AML-193 (cell line): ENCODE measurements around the gene MED13L.

Experiments
- DNase-seq, 2 experiments: peaks; one replicate each; lab custom pipeline; 2025; lab: John Stamatoyannopoulos, UW

MED13L gene

GRCh38 chr12:116130431-116130830, 147.1 kb downstream of the MED13L start:
- no peak for DNase-seq

DNA sequence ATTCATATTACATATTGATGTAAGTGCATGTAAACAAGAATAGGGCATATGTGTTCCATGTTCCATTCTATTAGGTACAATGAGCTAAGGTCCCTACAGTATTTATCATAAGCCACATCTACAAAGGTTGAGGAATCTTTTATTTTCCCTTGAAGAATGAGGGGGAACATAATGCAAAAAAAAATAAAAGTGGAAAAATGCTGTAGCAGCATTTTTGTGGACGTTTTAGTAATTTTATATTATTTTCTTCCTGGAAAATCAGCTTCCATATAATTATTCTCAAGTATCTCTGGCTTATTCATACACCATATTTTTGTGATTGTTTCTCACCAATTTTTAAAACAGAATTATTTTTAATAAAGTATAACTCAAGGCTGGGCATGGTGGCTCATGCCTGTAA, 148.7 kb downstream of the MED13L start:
- no peak for DNase-seq

DNA sequence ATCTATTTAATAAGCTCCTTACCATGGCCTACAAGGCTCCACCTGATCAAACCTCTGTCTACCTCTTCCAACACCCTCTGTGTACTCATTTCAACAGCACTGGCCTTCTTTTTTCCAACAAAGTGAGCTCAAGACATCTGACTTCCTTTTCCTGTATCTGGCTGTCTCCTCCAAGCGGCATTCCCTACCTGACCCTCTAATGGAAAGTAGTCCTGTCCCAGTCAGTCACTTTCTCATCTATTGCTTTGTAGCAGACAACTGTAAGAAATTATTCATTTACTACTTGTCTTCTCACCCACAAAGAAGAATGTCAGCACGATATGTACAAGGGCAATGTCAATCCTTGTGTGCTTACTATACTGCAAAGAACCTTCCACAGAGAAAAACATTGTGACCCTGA, 149.6 kb downstream of the MED13L start:
- DNase-seq = no peak

- DNase-seq = no peak
Observed at GRCh38 chr12:116126610-116127009, 150.9 kb downstream of the MED13L start.

GRCh38 chr12:116125956-116126566, 151.4 kb downstream of the MED13L start:
- DNase-seq = peak in 1 of 2 experiments; percentile 9

DNA sequence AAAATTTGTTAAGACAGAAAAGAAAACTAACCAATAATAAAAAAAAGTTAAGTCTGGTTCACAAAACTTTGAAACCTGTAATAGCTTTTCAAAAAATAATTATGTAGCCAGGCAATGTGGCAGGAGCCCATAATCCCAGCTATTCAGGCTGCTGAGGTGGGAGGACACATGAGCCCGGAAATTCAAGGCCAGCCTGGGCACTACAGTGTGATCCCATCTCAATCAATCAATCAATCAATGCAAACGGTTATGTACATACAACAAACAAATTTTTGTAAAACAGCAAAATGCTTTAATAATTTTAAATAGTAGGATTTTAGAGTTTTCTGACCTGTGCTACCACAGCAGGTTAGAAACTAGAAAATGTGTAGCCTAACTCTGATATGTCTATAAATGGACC, 152.4 kb downstream of the MED13L start:
- DNase-seq = no peak

GRCh38 chr12:116123451-116124258, 153.8 kb downstream of the MED13L start:
- DNase-seq = no peak

DNA sequence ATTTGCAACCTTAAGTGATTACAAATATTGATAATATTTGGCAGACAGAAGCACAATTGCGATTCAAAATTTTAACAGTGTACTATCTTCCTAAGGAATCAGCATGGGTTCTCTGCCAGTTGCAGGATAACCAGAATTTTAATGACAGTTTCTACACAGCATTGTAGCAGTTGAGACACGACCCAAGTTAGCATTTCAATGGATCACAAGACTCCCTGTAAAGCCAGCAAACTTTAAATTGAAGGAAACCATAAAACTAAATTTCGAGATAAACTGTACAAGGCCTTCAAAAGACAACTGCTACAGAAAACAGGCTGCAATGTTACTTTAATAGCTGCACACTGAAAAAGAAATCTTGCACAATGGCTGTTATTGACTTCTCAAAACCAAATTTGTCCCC, 154.9 kb downstream of the MED13L start:
- DNase-seq = no peak

DNA sequence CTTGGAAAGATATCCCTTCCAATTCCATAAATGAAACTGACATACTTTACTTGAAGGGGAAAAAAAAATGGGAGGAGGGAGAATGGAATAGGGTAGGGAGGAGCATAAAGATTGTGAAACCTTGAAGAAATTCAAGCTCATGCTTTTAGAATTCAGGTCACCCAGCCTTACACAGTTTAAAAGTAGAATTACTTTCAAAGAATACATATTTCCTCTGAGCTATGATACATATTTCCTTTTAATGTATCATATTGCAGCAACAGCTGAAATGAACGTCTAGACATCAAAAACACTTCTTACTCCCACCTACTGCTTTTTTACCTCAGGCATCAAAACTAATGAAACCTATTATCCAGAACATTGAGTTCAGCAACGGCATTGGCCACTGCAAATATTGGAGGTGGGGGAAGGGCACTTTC, 156.0 kb downstream of the MED13L start:
- no peak for DNase-seq

- DNase-seq = no peak
Observed at GRCh38 chr12:116116650-116117424, 160.7 kb downstream of the MED13L start.

DNA sequence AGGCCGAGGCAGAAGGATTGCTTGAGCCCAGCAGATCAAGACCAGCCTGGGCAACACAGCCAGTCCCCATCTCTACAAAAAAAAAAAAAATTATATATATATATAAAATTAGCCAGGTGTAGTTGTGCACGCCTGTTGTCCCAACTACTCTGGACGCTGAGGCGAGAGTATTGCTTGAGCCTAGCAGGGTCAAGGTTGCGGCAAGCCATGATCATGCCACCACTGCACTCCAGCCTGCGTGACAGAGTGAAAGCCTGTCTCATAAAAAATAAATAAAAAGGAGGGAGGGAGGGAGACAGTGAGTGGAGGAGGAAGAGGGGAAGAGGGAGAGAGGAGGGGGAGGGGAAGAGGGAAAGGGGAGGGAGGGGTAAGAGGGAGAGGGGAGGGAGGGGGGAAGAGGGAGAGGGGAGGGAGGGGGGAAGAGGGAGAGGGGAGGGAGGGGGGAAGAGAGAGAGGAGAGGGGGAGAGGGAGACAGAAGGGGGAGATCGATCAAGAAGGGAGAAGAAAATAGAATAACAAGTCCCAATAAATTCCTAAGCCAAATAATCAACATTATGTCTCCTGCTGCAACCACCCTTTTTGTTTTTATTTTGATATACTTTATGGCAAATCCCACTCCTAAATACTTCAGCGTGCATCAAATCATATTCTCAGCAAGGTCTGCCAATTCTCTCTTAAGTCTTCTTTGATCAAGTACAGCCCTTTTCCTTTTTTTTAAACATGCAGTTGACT, 163.9 kb downstream of the MED13L start:
- DNase-seq = no peak

GRCh38 chr12:116106870-116107269, 170.6 kb downstream of the MED13L start:
- no peak for DNase-seq

GRCh38 chr12:116104167-116104767, 173.2 kb downstream of the MED13L start:
- DNase-seq = no peak

- no peak for DNase-seq
Observed at GRCh38 chr12:116101991-116102390, 175.5 kb downstream of the MED13L start.

- DNase-seq = no peak
Observed at GRCh38 chr12:116099652-116100432, 177.7 kb downstream of the MED13L start.

DNA sequence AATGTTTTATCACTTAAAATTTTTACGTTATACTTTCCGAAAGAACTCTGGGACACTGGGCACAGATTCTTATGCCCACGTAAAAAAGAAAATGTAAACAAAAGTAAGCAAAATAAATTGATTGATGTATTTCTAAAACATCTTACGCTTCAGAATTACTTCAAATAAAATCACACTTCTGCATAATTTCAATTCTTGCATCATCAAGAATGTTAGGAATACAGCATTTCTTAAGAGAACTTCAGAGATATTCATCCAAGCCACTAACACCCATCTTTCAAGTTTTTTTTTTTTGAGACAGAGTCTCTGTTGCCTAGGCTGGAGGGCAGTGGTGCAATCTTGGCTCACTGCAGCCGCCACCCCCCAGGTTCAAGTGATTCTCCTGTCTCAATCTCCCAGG, 180.6 kb downstream of the MED13L start:
- DNase-seq = no peak

- DNase-seq = no peak
Observed at GRCh38 chr12:116094475-116094874, 183.0 kb downstream of the MED13L start.

GRCh38 chr12:116093915-116094314, 183.6 kb downstream of the MED13L start:
- no peak for DNase-seq

GRCh38 chr12:116092776-116093175, 184.7 kb downstream of the MED13L start:
- DNase-seq = no peak

DNA sequence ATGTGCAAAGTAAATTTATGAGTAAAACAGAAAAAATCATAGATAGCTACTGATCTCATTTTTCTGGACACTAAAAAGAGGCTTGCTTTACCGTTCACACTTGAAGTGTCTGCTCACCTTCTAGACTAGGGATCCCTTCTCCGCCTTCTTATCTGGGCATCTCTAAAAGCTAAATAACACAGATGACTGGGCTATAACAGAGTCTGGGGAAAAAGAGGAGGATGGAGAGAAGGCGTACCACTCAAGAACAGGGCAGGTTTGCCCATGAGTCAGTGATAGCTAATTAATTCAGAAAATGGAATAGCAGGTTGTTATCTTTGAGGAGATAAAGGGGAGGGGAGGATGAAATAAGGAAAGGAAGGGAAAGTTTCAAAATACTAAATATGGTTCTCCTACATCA, 185.3 kb downstream of the MED13L start:
- no peak for DNase-seq

DNA sequence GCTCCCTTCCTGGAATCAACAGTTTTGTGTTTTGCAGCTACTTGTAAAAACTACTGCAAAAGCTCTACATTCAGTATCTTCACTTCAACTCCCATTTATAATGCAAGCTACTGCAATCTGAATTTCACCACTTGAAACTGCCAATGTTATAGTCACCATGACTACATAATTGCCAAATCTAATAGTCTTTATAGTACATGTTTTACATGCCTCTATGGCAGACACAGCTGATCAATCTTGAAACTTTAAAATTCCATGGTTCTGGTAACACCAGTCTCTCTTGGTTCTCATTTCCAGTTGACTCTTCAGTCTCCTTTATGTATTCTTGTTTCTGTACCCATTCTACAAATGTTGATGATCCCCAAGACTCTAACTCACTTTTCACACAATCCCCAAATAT, 185.9 kb downstream of the MED13L start:
- DNase-seq = peak in 1 of 2 experiments; percentile 4
